Astrocyte (in vitro differentiated cells and primary cell): ENCODE measurements around the gene SCNN1B.

Experiments
- EZH2 ChIP-seq: IDR thresholded peaks from 2 replicates; pipeline ENCODE4 v1.6.1; 2012; ENCODE audit warnings: mild to moderate bottlenecking, low read length, inconsistent platforms; ENCODE audit not compliant: insufficient read depth
- TF ChIP-seq, protein P1 (sequence below): IDR thresholded peaks from 2 replicates; pipeline ENCODE4 v1.5.1; 2011; ENCODE audit warnings: low read depth, mild to moderate bottlenecking, inconsistent platforms, low read length, moderate library complexity; ENCODE audit not compliant: insufficient read depth

- TF ChIP-seq, protein P1, sequence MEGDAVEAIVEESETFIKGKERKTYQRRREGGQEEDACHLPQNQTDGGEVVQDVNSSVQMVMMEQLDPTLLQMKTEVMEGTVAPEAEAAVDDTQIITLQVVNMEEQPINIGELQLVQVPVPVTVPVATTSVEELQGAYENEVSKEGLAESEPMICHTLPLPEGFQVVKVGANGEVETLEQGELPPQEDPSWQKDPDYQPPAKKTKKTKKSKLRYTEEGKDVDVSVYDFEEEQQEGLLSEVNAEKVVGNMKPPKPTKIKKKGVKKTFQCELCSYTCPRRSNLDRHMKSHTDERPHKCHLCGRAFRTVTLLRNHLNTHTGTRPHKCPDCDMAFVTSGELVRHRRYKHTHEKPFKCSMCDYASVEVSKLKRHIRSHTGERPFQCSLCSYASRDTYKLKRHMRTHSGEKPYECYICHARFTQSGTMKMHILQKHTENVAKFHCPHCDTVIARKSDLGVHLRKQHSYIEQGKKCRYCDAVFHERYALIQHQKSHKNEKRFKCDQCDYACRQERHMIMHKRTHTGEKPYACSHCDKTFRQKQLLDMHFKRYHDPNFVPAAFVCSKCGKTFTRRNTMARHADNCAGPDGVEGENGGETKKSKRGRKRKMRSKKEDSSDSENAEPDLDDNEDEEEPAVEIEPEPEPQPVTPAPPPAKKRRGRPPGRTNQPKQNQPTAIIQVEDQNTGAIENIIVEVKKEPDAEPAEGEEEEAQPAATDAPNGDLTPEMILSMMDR = no peak
- TF ChIP-seq EZH2 = no peak
These were observed 92.2 kb downstream of the SCNN1B start for GRCh38 chr16:23394141-23394831.
